Astrocyte (in vitro differentiated cells and primary cell): ENCODE data around the gene HECTD2.

Experiments
- EZH2 ChIP-seq: IDR thresholded peaks from 2 replicates; pipeline ENCODE4 v1.6.1; 2012; ENCODE audit warnings: mild to moderate bottlenecking, low read length, inconsistent platforms; ENCODE audit not compliant: insufficient read depth
- TF ChIP-seq, protein P1 (sequence below): IDR thresholded peaks from 2 replicates; pipeline ENCODE4 v1.5.1; 2011; ENCODE audit warnings: low read depth, mild to moderate bottlenecking, inconsistent platforms, low read length, moderate library complexity; ENCODE audit not compliant: insufficient read depth

- TF ChIP-seq, protein P1, sequence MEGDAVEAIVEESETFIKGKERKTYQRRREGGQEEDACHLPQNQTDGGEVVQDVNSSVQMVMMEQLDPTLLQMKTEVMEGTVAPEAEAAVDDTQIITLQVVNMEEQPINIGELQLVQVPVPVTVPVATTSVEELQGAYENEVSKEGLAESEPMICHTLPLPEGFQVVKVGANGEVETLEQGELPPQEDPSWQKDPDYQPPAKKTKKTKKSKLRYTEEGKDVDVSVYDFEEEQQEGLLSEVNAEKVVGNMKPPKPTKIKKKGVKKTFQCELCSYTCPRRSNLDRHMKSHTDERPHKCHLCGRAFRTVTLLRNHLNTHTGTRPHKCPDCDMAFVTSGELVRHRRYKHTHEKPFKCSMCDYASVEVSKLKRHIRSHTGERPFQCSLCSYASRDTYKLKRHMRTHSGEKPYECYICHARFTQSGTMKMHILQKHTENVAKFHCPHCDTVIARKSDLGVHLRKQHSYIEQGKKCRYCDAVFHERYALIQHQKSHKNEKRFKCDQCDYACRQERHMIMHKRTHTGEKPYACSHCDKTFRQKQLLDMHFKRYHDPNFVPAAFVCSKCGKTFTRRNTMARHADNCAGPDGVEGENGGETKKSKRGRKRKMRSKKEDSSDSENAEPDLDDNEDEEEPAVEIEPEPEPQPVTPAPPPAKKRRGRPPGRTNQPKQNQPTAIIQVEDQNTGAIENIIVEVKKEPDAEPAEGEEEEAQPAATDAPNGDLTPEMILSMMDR, result no peak
- TF ChIP-seq EZH2, result no peak
These were observed 126.6 kb downstream of the HECTD2 start for GRCh38 chr10:91536733-91537132.
